ENCODE data around the gene LAMA4. TPM values are rescaled to one million over a fixed set of nuclear protein-coding genes. Genes with fewer than 3 reads are reported as not detected.

The LAMA4 gene
- total RNA-seq, 1 experiment from 2014 or later: 0.72 TPM

- Mint-ChIP-seq H3K27ac (ENCODE audit: low read depth, unreplicated experiment) (no peak overlapping the region), H3K27me3 (ENCODE audit: insufficient read depth, unreplicated experiment) (no peaks in the 10 kb centered on the region), H3K9me3 (ENCODE audit: unreplicated experiment) (no peaks in the 10 kb centered on the region), H3K36me3 (ENCODE audit: insufficient read depth, unreplicated experiment) (peaks cover 25% of the 10 kb centered on the region), H3K4me1 (ENCODE audit: insufficient read depth, unreplicated experiment) (no peaks in the 10 kb centered on the region), H3K4me3 (ENCODE audit: unreplicated experiment) (no peak overlapping the region)
- TF ChIP-seq CTCF (IDR thresholded peaks at IDR 0.05; ENCODE audit: unreplicated experiment): no peak
- no TSS peak for BruUV-seq (replicated peaks)
- intact Hi-C loops (cut with micrococcal nuclease): loop anchor here (1.0 to 5.0 kb wide), 2 partner anchors 78 to 227 kb away; no protein-coding TSS in a partner anchor
- DNase-seq (ENCODE audit: unreplicated experiment): no peak
- ChIA-PET CTCF (interaction anchor here (0.7 to 4.6 kb wide), 14 partner anchors 10 to 383 kb away, joined by 3 to 143 read pairs (median 4); no protein-coding TSS in a partner anchor), POLR2A (interaction anchor here (0.5 to 3.4 kb wide), 6 partner anchors 10 to 515 kb away, joined by 3 to 24 read pairs (median 4); no protein-coding TSS in a partner anchor)
These were observed 168.9 kb downstream of the LAMA4 start for GRCh38 chr6:112085286-112086065.

GRCh38 chr6:112081569-112081968 lies 172.8 kb downstream of the LAMA4 start:
- Mint-ChIP-seq H3K36me3 (ENCODE audit: insufficient read depth, unreplicated experiment) (peaks cover 61% of the 10 kb centered on the region), H3K4me3 (ENCODE audit: unreplicated experiment) (no peak overlapping the region), H3K9me3 (ENCODE audit: unreplicated experiment) (no peaks in the 10 kb centered on the region), H3K27me3 (ENCODE audit: insufficient read depth, unreplicated experiment) (no peaks in the 10 kb centered on the region), H3K27ac (ENCODE audit: low read depth, unreplicated experiment) (no peak overlapping the region), H3K4me1 (ENCODE audit: insufficient read depth, unreplicated experiment) (no peaks in the 10 kb centered on the region)
- ChIA-PET POLR2A (interaction anchor here (0.6 to 1.7 kb wide), 2 partner anchors 31 to 609 kb away, joined by 4 read pairs; no protein-coding TSS in a partner anchor), CTCF (interaction anchor here (0.6 to 1.8 kb wide), 2 partner anchors 82 to 223 kb away, joined by 4 to 13 read pairs; no protein-coding TSS in a partner anchor)
- TF ChIP-seq CTCF (IDR thresholded peaks at IDR 0.05; ENCODE audit: unreplicated experiment): no peak
- no peak for DNase-seq (ENCODE audit: unreplicated experiment)
- intact Hi-C loops (cut with micrococcal nuclease): no loop called here
- BruUV-seq (replicated peaks): no TSS peak

GRCh38 chr6:112066606-112067005 lies 187.8 kb downstream of the LAMA4 start:
- H3K27me3 Mint-ChIP-seq (ENCODE audit: insufficient read depth, unreplicated experiment): no peaks in the 10 kb centered on the region
- H3K9me3 Mint-ChIP-seq (ENCODE audit: unreplicated experiment): no peaks in the 10 kb centered on the region
- ChIA-PET CTCF (interaction anchor here (1.9 kb wide), 1 partner anchor 23 kb away, joined by 9 read pairs; no protein-coding TSS in a partner anchor), POLR2A (interaction anchor here (0.5 kb wide), 1 partner anchor 70 kb away, joined by 4 read pairs; no protein-coding TSS in a partner anchor)
- TF ChIP-seq CTCF (IDR thresholded peaks at IDR 0.05; ENCODE audit: unreplicated experiment): no peak
- no peak for DNase-seq (ENCODE audit: unreplicated experiment)
- intact Hi-C loops (cut with micrococcal nuclease): no loop called here
- no peak overlapping the region for H3K4me3 Mint-ChIP-seq (ENCODE audit: unreplicated experiment)
- H3K4me1 Mint-ChIP-seq (ENCODE audit: insufficient read depth, unreplicated experiment): no peaks in the 10 kb centered on the region
- BruUV-seq (replicated peaks): no TSS peak
- H3K36me3 Mint-ChIP-seq (ENCODE audit: insufficient read depth, unreplicated experiment): peaks cover 23% of the 10 kb centered on the region
- no peak overlapping the region for H3K27ac Mint-ChIP-seq (ENCODE audit: low read depth, unreplicated experiment)

- TF ChIP-seq CTCF (IDR thresholded peaks at IDR 0.05; ENCODE audit: unreplicated experiment): no peak
- no peaks in the 10 kb centered on the region for H3K4me1 Mint-ChIP-seq (ENCODE audit: insufficient read depth, unreplicated experiment)
- BruUV-seq (replicated peaks): no TSS peak
- DNase-seq (ENCODE audit: unreplicated experiment): no peak
- no peaks in the 10 kb centered on the region for H3K9me3 Mint-ChIP-seq (ENCODE audit: unreplicated experiment)
- H3K27me3 Mint-ChIP-seq (ENCODE audit: insufficient read depth, unreplicated experiment): no peaks in the 10 kb centered on the region
- ChIA-PET CTCF (interaction anchor here (1.9 kb wide), 1 partner anchor 22 kb away, joined by 9 read pairs; no protein-coding TSS in a partner anchor), POLR2A (interaction anchor here (0.7 to 0.9 kb wide), 2 partner anchors 21 to 22 kb away, joined by 3 read pairs; partner anchors contain the start of gene FAM229B)
- peaks cover 14% of the 10 kb centered on the region for H3K36me3 Mint-ChIP-seq (ENCODE audit: insufficient read depth, unreplicated experiment)
- no peak overlapping the region for H3K4me3 Mint-ChIP-seq (ENCODE audit: unreplicated experiment)
- no peak overlapping the region for H3K27ac Mint-ChIP-seq (ENCODE audit: low read depth, unreplicated experiment)
- intact Hi-C loops (cut with micrococcal nuclease): no loop called here
These were observed 188.9 kb downstream of the LAMA4 start for GRCh38 chr6:112065426-112065986.
